Ishikawa (cell line): ENCODE measurements around the gene ABHD17C.

Experiments
- CEBPB ChIP-seq: IDR thresholded peaks from 2 replicates; pipeline ENCODE4 v1.6.1; 2012
- CREB1 ChIP-seq: IDR thresholded peaks from 2 replicates; pipeline ENCODE4 v1.6.1; 2012; ENCODE audit warnings: low read depth
- EGR1 ChIP-seq: IDR thresholded peaks from 2 replicates; pipeline ENCODE4 v1.6.1; 2012
- EP300 ChIP-seq: IDR thresholded peaks from 2 replicates; pipeline ENCODE4 v1.6.1; 2012; ENCODE audit warnings: borderline replicate concordance
- FOXM1 ChIP-seq: IDR thresholded peaks from 2 replicates; pipeline ENCODE4 v1.6.1; 2012; ENCODE audit warnings: low read depth, borderline replicate concordance
- MAX ChIP-seq: IDR thresholded peaks from 2 replicates; pipeline ENCODE4 v1.6.1; 2012
- NFIC ChIP-seq: IDR thresholded peaks from 2 replicates; pipeline ENCODE4 v1.6.1; 2012
- RAD21 ChIP-seq: IDR thresholded peaks from 2 replicates; pipeline ENCODE4 v1.6.1; 2012; ENCODE audit warnings: low read depth
- REST ChIP-seq: IDR thresholded peaks from 2 replicates; pipeline ENCODE4 v1.6.1; 2012; ENCODE audit warnings: low read depth, mild to moderate bottlenecking
- TAF1 ChIP-seq: IDR thresholded peaks from 2 replicates; pipeline ENCODE4 v1.6.1; 2012; ENCODE audit warnings: low read depth, mild to moderate bottlenecking
- TCF12 ChIP-seq: IDR thresholded peaks from 2 replicates; pipeline ENCODE4 v1.6.1; 2012; ENCODE audit warnings: low read depth
- TEAD4 ChIP-seq: IDR thresholded peaks from 2 replicates; pipeline ENCODE4 v1.6.1; 2012
- USF1 ChIP-seq: IDR thresholded peaks from 2 replicates; pipeline ENCODE4 v1.6.1; 2012
- YY1 ChIP-seq: IDR thresholded peaks from 2 replicates; pipeline ENCODE4 v1.6.1; 2012; ENCODE audit warnings: low read depth
- ZBTB7A ChIP-seq: IDR thresholded peaks from 2 replicates; pipeline ENCODE4 v1.6.1; 2012; ENCODE audit warnings: low read depth

The ABHD17C gene

GRCh38 chr15:80695099-80695910 lies at the start of gene ABHD17C:
ABHD17C (plus strand) TSS chr15:80695310; CDS start chr15:80695430, 120 bp downstream.
- no peak for TF ChIP-seq USF1
- TF ChIP-seq CREB1: no peak
- TF ChIP-seq EP300: no peak
- no peak for TF ChIP-seq CEBPB
- peak; percentile 68 for TF ChIP-seq MAX
- no peak for TF ChIP-seq RAD21
- peak; percentile 36; the same call in 1 of the 2 replicates for TF ChIP-seq TAF1
- 0 out of 2 replicates have a peak, but pooled peaks have one; percentile 37 for TF ChIP-seq EGR1
- no peak for TF ChIP-seq NFIC
- no peak for TF ChIP-seq REST

- TF ChIP-seq ZBTB7A (no peak), TAF1 (no peak), EP300 (no peak), RAD21 (no peak)
Measured at GRCh38 chr15:80645494-80646065, 49.5 kb upstream of the ABHD17C start.

- TF ChIP-seq YY1: no peak
- TF ChIP-seq EGR1: no peak
- TF ChIP-seq TEAD4: no peak
- no peak for TF ChIP-seq TCF12
- no peak for TF ChIP-seq TAF1
Measured at GRCh38 chr15:80654299-80654698, 40.8 kb upstream of the ABHD17C start.

- TF ChIP-seq FOXM1 (no peak), ZBTB7A (no peak), TCF12 (no peak), NFIC (no peak), CREB1 (no peak), USF1 (no peak), EP300 (no peak), CEBPB (no peak), REST (no peak), EGR1 (no peak), RAD21 (no peak), YY1 (no peak), TEAD4 (no peak), TAF1 (no peak), MAX (no peak)
Measured at GRCh38 chr15:80659375-80659774, 35.7 kb upstream of the ABHD17C start.

- TF ChIP-seq CREB1 (no peak), EP300 (no peak), REST (no peak), EGR1 (no peak), TAF1 (no peak), ZBTB7A (no peak), TCF12 (no peak)
Measured at GRCh38 chr15:80660119-80660518, 35.0 kb upstream of the ABHD17C start.
